IPS DF 4.7 (cell line): ENCODE measurements around the gene GFPT2.
"Not testable (repeated sequence)": the region's sequence is repeated elsewhere in the genome, so short reads cannot be mapped to it uniquely, and the experiment has no call there.

Source experiments
- DNase-seq: peaks from one replicate; pipeline ENCODE4 v3.0.0-alpha.2; 2013; ENCODE audit warnings: low spot score; ENCODE audit errors: extremely low read depth

Gene GFPT2

GRCh38 chr5:180304431-180305375 is 48.4 kb downstream of the GFPT2 start:
- DNase-seq = no peak

GRCh38 chr5:180304016-180304292 is 49.2 kb downstream of the GFPT2 start:
- DNase-seq = no peak

- DNase-seq = no peak
These were observed 49.7 kb downstream of the GFPT2 start for GRCh38 chr5:180303226-180304015.

- DNase-seq = no peak
These were observed 50.9 kb downstream of the GFPT2 start for GRCh38 chr5:180302256-180302655.

GRCh38 chr5:180301253-180301652 is 51.9 kb downstream of the GFPT2 start:
- DNase-seq = no peak

- DNase-seq = no peak
These were observed 53.6 kb downstream of the GFPT2 start for GRCh38 chr5:180299526-180299925.

GRCh38 chr5:180299014-180299413 is 54.1 kb downstream of the GFPT2 start:
- DNase-seq = not testable (repeated sequence)

- DNase-seq = no peak
These were observed 55.4 kb downstream of the GFPT2 start for GRCh38 chr5:180297587-180298282.

GRCh38 chr5:180296771-180297170 is 56.4 kb downstream of the GFPT2 start:
- DNase-seq = no peak

GRCh38 chr5:180294913-180295555 is 58.1 kb downstream of the GFPT2 start:
- no peak for DNase-seq

GRCh38 chr5:180294411-180294810 is 58.7 kb downstream of the GFPT2 start:
- DNase-seq = no peak

GRCh38 chr5:180291943-180292831 is 60.9 kb downstream of the GFPT2 start, which contains the start of gene MAPK9:
TSS of gene MAPK9 (minus strand) at chr5:180292083. CDS start at chr5:180280561, 11,522 bp downstream.
- no peak for DNase-seq

- no peak for DNase-seq
These were observed 61.7 kb downstream of the GFPT2 start for GRCh38 chr5:180291234-180291940.

- no peak for DNase-seq
These were observed 62.4 kb downstream of the GFPT2 start for GRCh38 chr5:180290568-180291233.

GRCh38 chr5:180289966-180290365 is 63.2 kb downstream of the GFPT2 start:
- no peak for DNase-seq

- DNase-seq = no peak
These were observed 63.7 kb downstream of the GFPT2 start for GRCh38 chr5:180289433-180289832.

- no peak for DNase-seq
These were observed 65.3 kb downstream of the GFPT2 start for GRCh38 chr5:180287868-180288267.

- DNase-seq = no peak
These were observed 65.7 kb downstream of the GFPT2 start for GRCh38 chr5:180287404-180287803.

- no peak for DNase-seq
These were observed 69.0 kb downstream of the GFPT2 start for GRCh38 chr5:180284149-180284548.
